Gastrocnemius medialis (tissue), 4 donors: ENCODE data around the gene CCDC178.

ENCODE experiments used
- POLR2A ChIP-seq, 2 donors: fragments of 450-650 bp; IDR thresholded peaks; one replicate each; pipeline ENCODE4 v1.6.1; 2017; ENCODE audit warnings: antibody characterized with exemption in 2 of 2, mild to moderate bottlenecking in 2 of 2, moderate library complexity in 2 of 2
- TF ChIP-seq, protein P1 (sequence below), 5 experiments: fragments of 450-650 bp in 3 of 5; fragments of 200-600 bp in 2 of 5; sonication (generic) in 2 of 5; IDR thresholded peaks in 4 of 5; conservative IDR thresholded peaks in 1 of 5; 1 replicate in 4 of 5; 2 replicates in 1 of 5; pipeline ENCODE4 v1.5.1; 2016 to 2019; ENCODE audit warnings: antibody characterized with exemption in 5 of 5, mild to moderate bottlenecking in 3 of 5, moderate library complexity in 3 of 5

DNA sequence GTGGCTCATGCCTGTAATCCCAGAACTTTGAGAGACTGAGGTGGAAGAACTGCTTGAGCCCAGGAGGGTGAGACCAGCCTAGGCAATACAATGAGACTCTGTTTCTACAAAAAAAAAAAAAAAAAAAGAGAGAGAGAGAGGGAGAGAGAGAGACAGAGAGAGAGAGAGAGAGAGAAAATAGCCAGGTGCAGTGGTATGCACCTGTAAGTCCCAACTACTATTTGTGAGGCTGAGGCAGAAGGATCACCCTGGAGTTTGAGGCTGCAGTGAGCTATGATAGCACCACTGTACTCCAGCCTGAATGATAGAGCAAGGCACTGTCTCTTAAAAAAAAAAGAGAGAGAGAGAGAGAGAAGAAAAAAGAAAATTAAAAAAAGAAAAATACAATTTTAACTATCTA, 245.7 kb downstream of the CCDC178 start:
- TF ChIP-seq POLR2A (IDR thresholded peaks at IDR 0.05), result no peak
- TF ChIP-seq, protein P1, sequence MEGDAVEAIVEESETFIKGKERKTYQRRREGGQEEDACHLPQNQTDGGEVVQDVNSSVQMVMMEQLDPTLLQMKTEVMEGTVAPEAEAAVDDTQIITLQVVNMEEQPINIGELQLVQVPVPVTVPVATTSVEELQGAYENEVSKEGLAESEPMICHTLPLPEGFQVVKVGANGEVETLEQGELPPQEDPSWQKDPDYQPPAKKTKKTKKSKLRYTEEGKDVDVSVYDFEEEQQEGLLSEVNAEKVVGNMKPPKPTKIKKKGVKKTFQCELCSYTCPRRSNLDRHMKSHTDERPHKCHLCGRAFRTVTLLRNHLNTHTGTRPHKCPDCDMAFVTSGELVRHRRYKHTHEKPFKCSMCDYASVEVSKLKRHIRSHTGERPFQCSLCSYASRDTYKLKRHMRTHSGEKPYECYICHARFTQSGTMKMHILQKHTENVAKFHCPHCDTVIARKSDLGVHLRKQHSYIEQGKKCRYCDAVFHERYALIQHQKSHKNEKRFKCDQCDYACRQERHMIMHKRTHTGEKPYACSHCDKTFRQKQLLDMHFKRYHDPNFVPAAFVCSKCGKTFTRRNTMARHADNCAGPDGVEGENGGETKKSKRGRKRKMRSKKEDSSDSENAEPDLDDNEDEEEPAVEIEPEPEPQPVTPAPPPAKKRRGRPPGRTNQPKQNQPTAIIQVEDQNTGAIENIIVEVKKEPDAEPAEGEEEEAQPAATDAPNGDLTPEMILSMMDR (IDR thresholded peaks at IDR 0.05 in 4 of 5, conservative IDR thresholded peaks at IDR 0.05 in 1 of 5), result no peak
